22Rv1 (cell line): ENCODE data around the gene PID1.
"Not testable (repeated sequence)": the region's sequence is repeated elsewhere in the genome, so short reads cannot be mapped to it uniquely, and the experiment has no call there.

Source experiments
- H3K27ac ChIP-seq: fragments of 450-650 bp; 2 replicates; pipeline ENCODE4 v1.5.1; 2017
- CTCF ChIP-seq: fragments of 450-650 bp; IDR thresholded peaks from 2 replicates; pipeline ENCODE4 v1.5.1; 2017; ENCODE audit warnings: mild to moderate bottlenecking
- ZFX ChIP-seq: fragments of 450-650 bp; IDR thresholded peaks from 2 replicates; pipeline ENCODE4 v1.6.1; 2017; ENCODE audit warnings: antibody characterized with exemption, borderline replicate concordance

Gene PID1

GRCh38 chr2:229202646-229203045 is 68.4 kb downstream of the PID1 start:
- TF ChIP-seq ZFX (no peak), CTCF (no peak)
- H3K27ac ChIP-seq, result no peak overlapping the region

- TF ChIP-seq ZFX (no peak), CTCF (no peak)
- no peak overlapping the region for H3K27ac ChIP-seq
These were observed 69.6 kb downstream of the PID1 start for GRCh38 chr2:229201521-229201920.

GRCh38 chr2:229199267-229199666 is 71.8 kb downstream of the PID1 start:
- no peak overlapping the region for H3K27ac ChIP-seq
- TF ChIP-seq CTCF (no peak), ZFX (no peak)

GRCh38 chr2:229196448-229196847 is 74.6 kb downstream of the PID1 start:
- TF ChIP-seq ZFX, result no peak
- no peak for TF ChIP-seq CTCF
- H3K27ac ChIP-seq, result no peak overlapping the region

- TF ChIP-seq ZFX (no peak), CTCF (no peak)
- no peak overlapping the region for H3K27ac ChIP-seq
These were observed 75.6 kb downstream of the PID1 start for GRCh38 chr2:229195346-229195947.

GRCh38 chr2:229193281-229193680 is 77.8 kb downstream of the PID1 start:
- no peak overlapping the region for H3K27ac ChIP-seq
- TF ChIP-seq ZFX (no peak), CTCF (no peak)

- TF ChIP-seq CTCF (no peak), ZFX (no peak)
- H3K27ac ChIP-seq, result no peak overlapping the region
These were observed 79.7 kb downstream of the PID1 start for GRCh38 chr2:229191413-229191812.

- H3K27ac ChIP-seq, result not testable (repeated sequence)
These were observed 84.0 kb downstream of the PID1 start for GRCh38 chr2:229187123-229187522.
